Activated gamma-delta T cell treated with anti-CD3 and anti-CD28 coated beads, Interleukin-2, amount 50 U/mL, for 16 hours (primary cell): ENCODE measurements around the gene TKTL2.
"Not testable (repeated sequence)": the region's sequence is repeated elsewhere in the genome, so short reads cannot be mapped to it uniquely, and the experiment has no call there.

ENCODE experiments used
- DNase-seq: peaks from one replicate; pipeline ENCODE4 v3.0.0-alpha.2; 2020; ENCODE audit warnings: low read depth

The TKTL2 gene

GRCh38 chr4:163447481-163447880, 26.1 kb downstream of the TKTL2 start:
- no peak for DNase-seq

GRCh38 chr4:163447023-163447422, 26.5 kb downstream of the TKTL2 start:
- DNase-seq, result not testable (repeated sequence)

- DNase-seq, result no peak
These were observed 33.5 kb downstream of the TKTL2 start for GRCh38 chr4:163440040-163440439.
